ENCODE measurements around the gene IFIT1B.
"Not testable (repeated sequence)": the region's sequence is repeated elsewhere in the genome, so short reads cannot be mapped to it uniquely, and the experiment has no call there.

DNA sequence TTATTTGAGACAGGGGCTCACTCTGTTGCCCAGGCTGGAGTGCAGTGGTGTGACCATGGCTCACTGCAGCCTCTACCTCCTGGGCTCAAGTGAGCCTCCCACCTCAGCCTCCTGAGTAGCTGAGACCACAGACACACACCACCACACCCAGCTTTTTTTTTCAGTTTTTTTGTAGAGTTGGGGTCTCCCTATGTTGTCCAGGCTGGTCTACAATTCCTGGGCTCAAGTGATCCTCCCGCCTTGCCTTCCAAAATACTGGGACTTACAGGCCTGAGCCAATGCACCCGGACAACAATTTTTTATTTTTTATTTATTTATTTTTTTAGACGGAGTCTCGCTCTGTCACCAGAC is 13.3 kb downstream of the IFIT1B start:
- TF ChIP-seq ZNF433 (tag by site-specific recombination; IDR thresholded peaks at IDR 0.05; ENCODE audit: low read depth); ZFP3 (tag by site-specific recombination; IDR thresholded peaks at IDR 0.05; ENCODE audit: low read depth); KLF7 (tag by site-specific recombination; IDR thresholded peaks at IDR 0.05; ENCODE audit: borderline replicate concordance); ZNF292 (tag by site-specific recombination; IDR thresholded peaks at IDR 0.05; ENCODE audit: borderline replicate concordance, low read depth); ZNF529 (tag by site-specific recombination; IDR thresholded peaks at IDR 0.05; ENCODE audit: insufficient replicate concordance): not testable (repeated sequence)
- TF ChIP-seq, protein P1, sequence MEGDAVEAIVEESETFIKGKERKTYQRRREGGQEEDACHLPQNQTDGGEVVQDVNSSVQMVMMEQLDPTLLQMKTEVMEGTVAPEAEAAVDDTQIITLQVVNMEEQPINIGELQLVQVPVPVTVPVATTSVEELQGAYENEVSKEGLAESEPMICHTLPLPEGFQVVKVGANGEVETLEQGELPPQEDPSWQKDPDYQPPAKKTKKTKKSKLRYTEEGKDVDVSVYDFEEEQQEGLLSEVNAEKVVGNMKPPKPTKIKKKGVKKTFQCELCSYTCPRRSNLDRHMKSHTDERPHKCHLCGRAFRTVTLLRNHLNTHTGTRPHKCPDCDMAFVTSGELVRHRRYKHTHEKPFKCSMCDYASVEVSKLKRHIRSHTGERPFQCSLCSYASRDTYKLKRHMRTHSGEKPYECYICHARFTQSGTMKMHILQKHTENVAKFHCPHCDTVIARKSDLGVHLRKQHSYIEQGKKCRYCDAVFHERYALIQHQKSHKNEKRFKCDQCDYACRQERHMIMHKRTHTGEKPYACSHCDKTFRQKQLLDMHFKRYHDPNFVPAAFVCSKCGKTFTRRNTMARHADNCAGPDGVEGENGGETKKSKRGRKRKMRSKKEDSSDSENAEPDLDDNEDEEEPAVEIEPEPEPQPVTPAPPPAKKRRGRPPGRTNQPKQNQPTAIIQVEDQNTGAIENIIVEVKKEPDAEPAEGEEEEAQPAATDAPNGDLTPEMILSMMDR (tag by site-specific recombination; IDR thresholded peaks at IDR 0.05) = not testable (repeated sequence)
- TF ChIP-seq, protein P2, sequence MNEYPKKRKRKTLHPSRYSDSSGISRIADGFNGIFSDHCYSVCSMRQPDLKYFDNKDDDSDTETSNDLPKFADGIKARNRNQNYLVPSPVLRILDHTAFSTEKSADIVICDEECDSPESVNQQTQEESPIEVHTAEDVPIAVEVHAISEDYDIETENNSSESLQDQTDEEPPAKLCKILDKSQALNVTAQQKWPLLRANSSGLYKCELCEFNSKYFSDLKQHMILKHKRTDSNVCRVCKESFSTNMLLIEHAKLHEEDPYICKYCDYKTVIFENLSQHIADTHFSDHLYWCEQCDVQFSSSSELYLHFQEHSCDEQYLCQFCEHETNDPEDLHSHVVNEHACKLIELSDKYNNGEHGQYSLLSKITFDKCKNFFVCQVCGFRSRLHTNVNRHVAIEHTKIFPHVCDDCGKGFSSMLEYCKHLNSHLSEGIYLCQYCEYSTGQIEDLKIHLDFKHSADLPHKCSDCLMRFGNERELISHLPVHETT (tag by site-specific recombination; IDR thresholded peaks at IDR 0.05) = not testable (repeated sequence)
